CD4-positive, alpha-beta memory T cell (primary cell): Measurements from ENCODE around the gene PRKRIP1. TPM values are rescaled to one million over a fixed set of nuclear protein-coding genes. Genes with fewer than 3 reads are reported as not detected.
"Not testable (repeated sequence)": the region's sequence is repeated elsewhere in the genome, so short reads cannot be mapped to it uniquely, and the experiment has no call there.

Experiments
- CTCF ChIA-PET: fragments of 350-600 bp; sonication (Branson Sonifier 250); formaldehyde crosslinking; loops from one replicate; lab custom pipeline; 2021; ENCODE audit warnings: inconsistent platforms; ENCODE audit not compliant: partially characterized antibody; lab: Charles Lee
- POLR2A ChIA-PET: fragments of 350-600 bp; sonication (Branson Sonifier 250); formaldehyde crosslinking; loops from one replicate; lab custom pipeline; 2021; ENCODE audit not compliant: partially characterized antibody; lab: Charles Lee
- DNase-seq, 5 donors: peaks; one replicate each; pipeline versions ENCODE4 v3.0.0 to v3.0.0-alpha.2; 2020 to 2022; ENCODE audit warnings: mixed read lengths in 1 of 5
- H3K27ac ChIP-seq: one replicate; pipeline ENCODE4 v1.7.0; 2013; ENCODE audit warnings: low read depth, low read length
- H3K27me3 ChIP-seq: 2 replicates; pipeline ENCODE4 v1.7.0; 2013; ENCODE audit warnings: mild to moderate bottlenecking, low read length, moderate library complexity; ENCODE audit not compliant: insufficient read depth
- H3K36me3 ChIP-seq: 2 replicates; pipeline ENCODE4 v1.7.0; 2013; ENCODE audit warnings: mild to moderate bottlenecking, low read length, moderate library complexity; ENCODE audit not compliant: insufficient read depth
- H3K4me1 ChIP-seq: 2 replicates; pipeline ENCODE4 v1.7.0; 2013; ENCODE audit warnings: mild to moderate bottlenecking, low read length, moderate library complexity; ENCODE audit not compliant: insufficient read depth
- H3K4me3 ChIP-seq, 2 donors: one replicate each; pipeline ENCODE4 v1.7.0; 2013; ENCODE audit warnings: low read length in 2 of 2, mild to moderate bottlenecking in 1 of 2
- H3K9me3 ChIP-seq, 2 donors: one replicate each; pipeline ENCODE4 v1.7.0; 2013; ENCODE audit warnings: low read length in 2 of 2, control low read depth in 1 of 2; ENCODE audit not compliant: control insufficient read depth in 1 of 2
- H3K27ac Mint-ChIP-seq, 7 donors: one replicate each; pipeline ENCODE4 v1.8.0; 2020 to 2021; ENCODE audit warnings: mixed read lengths in 7 of 7, mild to moderate bottlenecking in 6 of 7, inconsistent platforms in 3 of 7, moderate library complexity in 3 of 7
- H3K27me3 Mint-ChIP-seq, 2 donors: one replicate each; pipeline ENCODE4 v1.8.0; 2020 to 2021; ENCODE audit warnings: mixed read lengths in 2 of 2
- H3K36me3 Mint-ChIP-seq, 2 donors: one replicate each; pipeline ENCODE4 v1.8.0; 2020 to 2021; ENCODE audit warnings: mixed read lengths in 2 of 2, inconsistent platforms in 1 of 2, mild to moderate bottlenecking in 1 of 2
- H3K4me1 Mint-ChIP-seq, 4 donors: one replicate each; pipeline ENCODE4 v1.8.0; 2020 to 2021; ENCODE audit warnings: mixed read lengths in 4 of 4, mild to moderate bottlenecking in 1 of 4
- H3K4me3 Mint-ChIP-seq, 8 donors: one replicate each; pipeline ENCODE4 v1.8.0; 2020 to 2021; ENCODE audit warnings: mixed read lengths in 8 of 8, mild to moderate bottlenecking in 7 of 8, moderate library complexity in 6 of 8, inconsistent platforms in 3 of 8
- H3K9me3 Mint-ChIP-seq, 8 donors: one replicate each; pipeline ENCODE4 v1.8.0; 2020 to 2021; ENCODE audit warnings: mixed read lengths in 8 of 8, mild to moderate bottlenecking in 5 of 8, inconsistent platforms in 3 of 8, moderate library complexity in 1 of 8
- intact Hi-C: fragments of 100-400 bp; cut with micrococcal nuclease; formaldehyde crosslinking; loops from one replicate; pipeline ENCODE4 v1.15.1; 2023
- polyA plus RNA-seq, 2 donors: library from polyadenylated mRNA; unstranded; fragments of 300-500 nt; fragmentation: Illumina TruSeq; gene quantifications; one replicate each; pipeline ENCODE4 v1.2.3, GENCODE V29; 2021
- total RNA-seq, 2 experiments: library from RNA; stranded (reverse); gene quantifications; one replicate each; pipeline ENCODE4 v1.2.3, GENCODE V29; 2021

The PRKRIP1 gene
- total and polyA plus RNA-seq, 4 experiments from 2014 or later: 9.7 to 47.6 (median 32.4) TPM

DNA sequence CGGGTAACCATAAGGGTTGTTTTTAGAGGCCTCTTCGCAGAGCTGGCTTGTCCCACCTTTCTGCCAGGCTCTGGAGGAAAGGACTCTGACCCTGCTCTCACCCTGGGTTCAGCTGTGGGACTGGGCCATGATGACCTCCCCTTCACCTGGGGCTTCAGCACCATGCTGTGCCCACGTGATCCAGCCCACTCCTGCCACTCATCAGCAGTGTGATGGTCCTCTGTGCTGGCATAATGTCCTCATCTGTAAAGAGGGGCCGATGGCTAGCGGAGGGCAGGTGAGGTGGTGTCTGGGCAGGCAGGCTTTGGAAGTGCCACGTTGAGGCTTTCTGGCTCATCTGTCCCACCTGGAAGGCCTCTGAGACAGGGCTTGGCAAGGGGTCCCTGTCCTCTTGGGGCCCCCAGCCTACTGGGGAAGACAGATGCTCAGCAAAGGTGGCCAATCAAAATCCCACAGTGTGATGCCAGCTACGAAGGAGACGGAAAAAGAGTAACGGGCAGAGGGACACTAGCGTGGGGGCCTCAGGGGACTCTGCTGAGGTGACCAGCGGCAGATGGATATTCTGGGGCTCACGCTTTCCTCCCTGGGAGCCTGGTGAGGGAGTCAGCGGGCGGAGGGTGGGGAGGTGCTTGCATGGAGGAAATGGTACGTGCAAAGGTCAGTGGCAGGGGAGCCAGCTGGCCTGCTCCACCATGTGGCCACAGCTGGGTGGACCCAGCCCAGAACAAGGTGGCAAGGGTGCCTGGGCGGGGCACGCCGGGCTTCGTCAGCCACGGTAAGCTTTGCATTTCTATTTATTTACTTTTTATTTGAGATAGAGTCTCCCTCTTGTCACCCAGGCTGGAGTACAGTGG, 74.0 kb downstream of the PRKRIP1 start:
- intact Hi-C loops: no loop called here
- Mint-ChIP-seq H3K36me3 (peaks cover 4 to 27% of the 10 kb centered on the region in 2 donors), H3K27me3 (no peaks in the 10 kb centered on the region), H3K4me3 (no peak overlapping the region), H3K4me1 (peaks cover 6 to 22% (median 14%) of the 10 kb centered on the region in 4 donors), H3K9me3 (no peaks in the 10 kb centered on the region), H3K27ac (peak overlapping the region in 2 of 7 donors; percentile 12 to 74)
- ChIA-PET POLR2A (interaction anchor here (0.6 to 1.6 kb wide), 2 partner anchors 38 to 51 kb away, joined by 3 read pairs; no protein-coding TSS in a partner anchor), CTCF (interaction anchor here (0.8 kb wide), 1 partner anchor 67 kb away, joined by 3 read pairs; no protein-coding TSS in a partner anchor)
- Histone ChIP-seq H3K36me3 (peaks cover 20% of the 10 kb centered on the region), H3K27me3 (no peaks in the 10 kb centered on the region), H3K27ac (no peak overlapping the region), H3K4me3 (no peak overlapping the region), H3K9me3 (no peaks in the 10 kb centered on the region), H3K4me1 (peaks cover 13% of the 10 kb centered on the region)
- DNase-seq: no peak

- POLR2A ChIA-PET: interaction anchor here (1.0 kb wide), 1 partner anchor 45 kb away, joined by 4 read pairs; no protein-coding TSS in a partner anchor
- H3K4me3 ChIP-seq: no peak overlapping the region
- CTCF ChIA-PET: interaction anchor here (1.9 kb wide), 1 partner anchor 58 kb away, joined by 6 read pairs; no protein-coding TSS in a partner anchor
- H3K27ac Mint-ChIP-seq: peak overlapping the region in 1 of 7 donors; percentile 46
- peaks cover 1 to 6% (median 4%) of the 10 kb centered on the region in 4 donors for H3K4me1 Mint-ChIP-seq
- no peaks in the 10 kb centered on the region for H3K9me3 ChIP-seq
- no peak overlapping the region for H3K4me3 Mint-ChIP-seq
- intact Hi-C loops: no loop called here
- peaks cover 20% of the 10 kb centered on the region for H3K36me3 ChIP-seq
- H3K36me3 Mint-ChIP-seq: peaks cover 3 to 27% of the 10 kb centered on the region in 2 donors
- H3K9me3 Mint-ChIP-seq: no peaks in the 10 kb centered on the region
- no peaks in the 10 kb centered on the region for H3K27me3 Mint-ChIP-seq
- no peak overlapping the region for H3K27ac ChIP-seq
- H3K4me1 ChIP-seq: no peaks in the 10 kb centered on the region
- no peak for DNase-seq
- no peaks in the 10 kb centered on the region for H3K27me3 ChIP-seq
Measured at GRCh38 chr7:102471791-102472125, 75.6 kb downstream of the PRKRIP1 start.

DNA sequence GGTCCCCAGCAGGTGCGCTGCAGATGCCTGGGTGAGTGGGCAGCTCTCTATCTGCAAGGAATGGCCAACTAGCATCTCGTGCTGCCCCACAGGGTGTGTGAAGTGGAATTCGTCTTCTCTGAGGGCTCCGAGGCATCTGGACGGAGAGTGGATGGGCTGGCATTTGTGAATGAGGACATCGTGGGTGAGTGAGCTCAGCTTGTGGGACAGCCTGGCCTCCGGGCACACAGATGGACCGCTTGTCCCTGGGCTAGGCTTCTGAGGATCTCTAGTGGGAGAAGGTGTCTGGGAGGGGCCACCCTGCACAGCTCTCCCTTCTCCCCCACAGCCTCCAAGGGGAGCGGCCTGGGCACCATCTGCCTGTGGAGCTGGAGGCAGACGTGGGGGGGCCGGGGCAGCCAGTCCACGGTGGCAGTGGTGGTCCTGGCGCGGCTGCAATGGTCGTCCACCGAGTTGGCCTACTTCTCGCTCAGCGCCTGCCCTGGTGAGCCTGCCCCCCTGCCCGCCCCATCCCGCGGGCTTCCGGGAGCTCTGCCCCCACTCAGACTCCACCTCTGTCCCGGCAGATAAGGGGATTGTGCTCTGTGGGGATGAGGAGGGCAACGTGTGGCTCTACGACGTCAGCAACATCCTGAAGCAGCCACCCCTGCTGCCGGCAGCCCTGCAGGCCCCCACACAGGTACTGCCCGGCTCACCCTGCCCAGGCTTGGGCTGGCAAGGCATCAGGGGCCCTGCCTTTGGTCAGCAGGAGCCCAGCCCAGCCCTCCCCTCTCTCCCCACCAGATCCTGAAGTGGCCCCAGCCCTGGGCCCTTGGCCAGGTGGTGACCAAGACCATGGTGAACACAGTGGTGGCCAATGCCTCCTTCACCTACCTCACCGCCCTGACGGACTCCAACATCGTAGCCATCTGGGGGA, 76.2 kb downstream of the PRKRIP1 start:
- peaks cover 0 to under 1% (median 0%) of the 10 kb centered on the region in 4 donors for H3K4me1 Mint-ChIP-seq

DNA sequence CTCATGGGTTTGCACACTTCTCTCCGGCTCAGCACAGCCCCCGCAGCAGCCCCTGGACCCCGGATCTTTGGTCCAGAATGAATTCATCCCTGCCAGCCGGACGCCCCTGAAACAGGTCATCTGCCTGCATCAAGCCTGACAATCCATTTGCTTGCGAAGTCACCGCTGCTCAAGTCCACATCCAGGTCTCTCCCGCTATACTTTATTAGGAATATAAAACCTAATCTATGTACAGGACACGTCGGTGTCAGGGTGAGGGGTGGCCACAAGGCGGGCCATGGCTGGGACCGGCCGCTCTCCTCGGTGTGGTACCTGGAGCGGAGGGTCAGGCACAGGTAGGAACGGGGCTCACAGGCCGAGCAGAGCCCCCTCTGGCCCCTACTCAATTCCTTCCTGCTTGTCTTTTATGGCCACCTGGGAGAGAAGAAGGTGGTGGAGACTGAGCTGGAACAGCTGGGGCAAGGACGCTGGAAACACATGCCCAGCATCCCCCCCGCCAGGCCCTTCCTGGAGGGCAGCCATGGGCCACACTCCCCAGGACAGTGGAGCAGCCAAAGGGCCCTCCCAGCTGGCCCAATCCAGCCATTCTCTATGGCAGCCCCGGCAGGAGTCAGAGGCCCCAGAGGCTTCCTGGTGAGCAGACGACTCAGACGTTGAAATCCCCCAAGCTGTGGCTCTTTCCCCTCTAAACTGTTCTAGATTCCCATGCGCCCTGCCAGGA, 77.3 kb downstream of the PRKRIP1 start:
- Mint-ChIP-seq H3K9me3 (no peaks in the 10 kb centered on the region), H3K27ac (peak overlapping the region in 1 of 7 donors; percentile 35), H3K36me3 (peaks cover 0 to 22% of the 10 kb centered on the region in 2 donors), H3K4me1 (peaks cover 0 to under 1% (median 0%) of the 10 kb centered on the region in 4 donors), H3K4me3 (no peak overlapping the region), H3K27me3 (no peaks in the 10 kb centered on the region)
- POLR2A ChIA-PET: interaction anchor here (1.2 kb wide), 1 partner anchor 47 kb away, joined by 3 read pairs; no protein-coding TSS in a partner anchor
- no peaks in the 10 kb centered on the region for H3K4me1 ChIP-seq
- intact Hi-C loops: no loop called here
- H3K9me3 ChIP-seq: no peaks in the 10 kb centered on the region
- DNase-seq: no peak
- peaks cover 20% of the 10 kb centered on the region for H3K36me3 ChIP-seq
- H3K27me3 ChIP-seq: no peaks in the 10 kb centered on the region
- H3K27ac ChIP-seq: no peak overlapping the region
- CTCF ChIA-PET: interaction anchor here (1.9 kb wide), 1 partner anchor 59 kb away, joined by 6 read pairs; no protein-coding TSS in a partner anchor
- no peak overlapping the region for H3K4me3 ChIP-seq

More for the DNA sequence above, 76.2 kb downstream of the PRKRIP1 start:
- intact Hi-C loops: no loop called here
- no peak overlapping the region for H3K4me3 ChIP-seq
- Mint-ChIP-seq H3K4me3 (no peak overlapping the region), H3K36me3 (peaks cover 0 to 22% of the 10 kb centered on the region in 2 donors), H3K9me3 (no peaks in the 10 kb centered on the region), H3K27me3 (no peaks in the 10 kb centered on the region), H3K27ac (peak overlapping the region in 1 of 7 donors; percentile 35)
- H3K4me1 ChIP-seq: no peaks in the 10 kb centered on the region
- peaks cover 20% of the 10 kb centered on the region for H3K36me3 ChIP-seq
- no peaks in the 10 kb centered on the region for H3K27me3 ChIP-seq
- ChIA-PET CTCF (interaction anchor here (1.9 kb wide), 1 partner anchor 58 kb away, joined by 6 read pairs; no protein-coding TSS in a partner anchor), POLR2A (interaction anchor here (1.0 to 1.2 kb wide), 2 partner anchors 46 kb away, joined by 3 to 4 read pairs; no protein-coding TSS in a partner anchor)
- no peak for DNase-seq
- no peaks in the 10 kb centered on the region for H3K9me3 ChIP-seq
- no peak overlapping the region for H3K27ac ChIP-seq

GRCh38 chr7:102474116-102474515, 78.0 kb downstream of the PRKRIP1 start:
- H3K9me3 Mint-ChIP-seq, POLR2A ChIA-PET, CTCF ChIA-PET, intact Hi-C loops, H3K4me3 ChIP-seq, H3K27ac ChIP-seq, H3K4me1 Mint-ChIP-seq, H3K4me1 ChIP-seq, H3K9me3 ChIP-seq, H3K27me3 ChIP-seq, H3K27ac Mint-ChIP-seq, H3K27me3 Mint-ChIP-seq, DNase-seq, H3K4me3 Mint-ChIP-seq: not testable (repeated sequence)
- peaks cover 20% of the 10 kb centered on the region for H3K36me3 ChIP-seq
- H3K36me3 Mint-ChIP-seq: peaks cover 0 to 24% of the 10 kb centered on the region in 2 donors

- POLR2A ChIA-PET, H3K9me3 Mint-ChIP-seq, H3K9me3 ChIP-seq, H3K27ac Mint-ChIP-seq, H3K27me3 ChIP-seq, H3K4me3 ChIP-seq, intact Hi-C loops, H3K4me1 Mint-ChIP-seq, CTCF ChIA-PET, H3K27me3 Mint-ChIP-seq, DNase-seq, H3K27ac ChIP-seq, H3K4me1 ChIP-seq, H3K4me3 Mint-ChIP-seq: not testable (repeated sequence)
- peaks cover 14% of the 10 kb centered on the region for H3K36me3 ChIP-seq
- H3K36me3 Mint-ChIP-seq: peaks cover 0 to 23% of the 10 kb centered on the region in 2 donors
Measured at GRCh38 chr7:102474736-102475435, 78.7 kb downstream of the PRKRIP1 start.
